Adipose tissue (tissue), 3 donors: Measurements from ENCODE around the gene KISS1R. TPM values are rescaled to one million over a fixed set of nuclear protein-coding genes. Genes with fewer than 3 reads are reported as not detected.

Experiments used
- H3K27ac ChIP-seq: one replicate; pipeline ENCODE4 v1.5.1; 2013; ENCODE audit warnings: low read depth, low read length
- WGBS, 3 donors: extraction: QIAGEN DNeasy Blood & Tissue Kit; methylation state at CpG; one replicate each; pipeline ENCODE4 v1.1.7; 2013; 5-methylcytosine and 5-hydroxymethylcytosine counted together
- polyA plus RNA-seq, 3 donors: library from polyadenylated mRNA; stranded (reverse); fragments of 200-250 nt; gene quantifications; one replicate each; pipeline ENCODE4 v1.2.3, GENCODE V29; 2013
- donor health status: healthy with polysubstance abuse.
- donor health status: Bipolar disorder and iron deficiency.
- donor health status: healthy.

KISS1R gene
- polyA plus RNA-seq, 3 donors, result 0.37 TPM; not detected in 2

- no peak overlapping the region for H3K27ac ChIP-seq
- 61 to 69% (median 64%) methylated on average over 22 of the region's 22 CpGs for WGBS, 3 donors
Measured at GRCh38 chr19:944663-945241, 27.6 kb downstream of the KISS1R start.

- no peak overlapping the region for H3K27ac ChIP-seq
- 89 to 90% (median 90%) methylated on average over 37 of the region's 37 CpGs for WGBS, 3 donors
Measured at GRCh38 chr19:945401-946252, 28.5 kb downstream of the KISS1R start.

DNA sequence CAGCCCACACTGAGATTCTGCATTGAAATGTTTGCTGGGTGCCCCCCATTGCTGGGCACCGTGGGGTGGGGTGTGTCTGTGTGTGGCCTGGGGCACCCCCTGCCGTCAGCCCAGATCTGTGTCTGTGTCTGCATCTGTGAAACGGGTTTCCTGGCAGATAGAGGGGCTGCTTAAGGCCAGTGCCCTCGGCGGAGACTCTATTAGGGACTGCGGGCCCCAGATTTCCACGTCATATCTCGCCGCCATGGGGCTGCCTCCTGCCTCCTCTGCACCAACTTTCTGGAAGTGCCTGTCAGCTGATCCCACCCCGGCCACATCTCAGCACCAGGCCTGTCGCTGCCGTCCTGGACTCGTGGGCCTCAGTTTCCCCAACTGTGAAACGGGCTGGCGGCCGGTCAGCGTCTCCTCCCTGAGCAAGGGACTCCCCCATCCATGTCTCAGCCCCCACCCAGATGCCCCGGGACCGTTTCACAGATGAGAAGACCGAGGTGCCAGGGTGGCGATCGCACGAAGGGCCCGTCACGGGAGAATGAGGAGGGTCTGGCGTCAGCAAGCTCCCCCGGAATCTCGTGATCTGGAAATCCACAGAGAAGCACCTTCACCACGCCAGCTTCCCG, 30.1 kb downstream of the KISS1R start:
- WGBS, 3 donors, result 74 to 91% (median 80%) methylated on average over 29 to 30 of the region's 30 CpGs
- H3K27ac ChIP-seq, result no peak overlapping the region

- 69 to 84% (median 74%) methylated on average over 45 to 47 of the region's 47 CpGs for WGBS, 3 donors
- H3K27ac ChIP-seq, result no peak overlapping the region
Measured at GRCh38 chr19:947707-948539, 30.8 kb downstream of the KISS1R start.

DNA sequence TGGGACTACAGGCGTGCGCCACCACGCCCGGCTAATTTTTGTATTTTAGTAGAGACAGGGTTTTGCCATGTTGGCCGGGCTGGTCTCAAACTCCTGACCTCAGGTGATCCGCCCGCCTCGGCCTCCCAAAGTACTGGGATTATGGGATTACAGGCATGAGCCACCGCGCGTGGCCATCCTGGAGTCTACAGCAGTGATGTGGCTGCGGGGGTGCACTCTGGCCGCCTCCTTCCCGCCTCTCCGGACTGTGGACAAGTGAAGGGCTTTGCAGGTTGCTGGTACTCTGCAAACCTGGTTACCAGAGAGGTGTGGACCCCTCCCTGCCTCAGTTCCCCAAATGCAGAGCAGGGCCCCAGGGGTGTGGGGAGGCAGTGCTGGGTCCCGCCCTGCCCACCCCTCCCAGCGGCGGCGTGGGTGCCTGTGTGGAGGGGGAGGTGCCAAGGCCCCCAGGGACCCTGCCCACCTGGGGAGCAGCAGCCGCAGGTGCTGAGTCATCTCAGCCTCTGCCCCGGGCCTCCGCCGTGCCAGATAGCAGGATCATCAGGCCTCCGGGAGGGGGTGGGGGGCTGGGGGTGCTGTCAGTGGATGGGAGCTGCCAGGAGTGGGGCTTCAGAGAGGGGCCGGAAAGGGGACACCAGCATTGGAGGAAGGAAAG, 31.8 kb downstream of the KISS1R start:
- WGBS, 3 donors, result 80 to 91% (median 84%) methylated on average over 20 to 25 of the region's 25 CpGs

GRCh38 chr19:950352-951066, 33.4 kb downstream of the KISS1R start:
- H3K27ac ChIP-seq, result no peak overlapping the region
- WGBS, 3 donors, result 85 to 87% (median 85%) methylated on average over 14 to 17 of the region's 17 CpGs

More for the DNA sequence above, 31.8 kb downstream of the KISS1R start:
- H3K27ac ChIP-seq, result no peak overlapping the region

DNA sequence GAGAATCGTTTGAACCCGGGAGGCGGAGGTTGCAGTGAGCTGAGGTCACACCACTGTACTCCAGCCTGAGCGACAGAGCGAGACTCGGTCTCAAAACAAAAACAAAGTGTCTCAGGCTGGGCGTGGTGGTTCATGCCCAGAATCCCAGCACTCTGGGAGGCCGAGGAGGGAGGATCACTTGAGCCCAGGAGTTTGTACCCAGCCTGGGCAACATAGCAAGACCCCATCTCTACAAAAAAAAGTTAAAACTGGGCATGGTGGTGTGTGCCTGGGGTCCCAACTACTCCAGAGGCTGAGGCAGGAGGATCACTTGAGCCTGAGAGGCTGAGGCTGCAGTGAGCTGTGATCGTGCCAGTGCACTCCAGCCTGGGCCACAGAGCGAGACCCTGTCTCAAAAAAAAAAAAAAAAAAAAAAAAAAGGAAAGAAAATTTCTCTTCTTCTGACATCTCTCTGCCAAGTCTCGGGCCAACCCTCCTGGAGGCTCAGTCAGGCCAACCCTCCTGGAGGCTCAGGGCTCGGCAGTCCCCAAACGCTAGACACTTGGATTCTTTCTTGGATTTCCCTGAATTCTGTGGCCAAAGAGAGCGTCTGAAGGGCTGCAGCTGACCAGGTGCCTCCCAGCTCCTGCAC, 35.0 kb downstream of the KISS1R start:
- 61 to 83% (median 79%) methylated on average over 14 of the region's 14 CpGs for WGBS, 3 donors
- no peak overlapping the region for H3K27ac ChIP-seq

DNA sequence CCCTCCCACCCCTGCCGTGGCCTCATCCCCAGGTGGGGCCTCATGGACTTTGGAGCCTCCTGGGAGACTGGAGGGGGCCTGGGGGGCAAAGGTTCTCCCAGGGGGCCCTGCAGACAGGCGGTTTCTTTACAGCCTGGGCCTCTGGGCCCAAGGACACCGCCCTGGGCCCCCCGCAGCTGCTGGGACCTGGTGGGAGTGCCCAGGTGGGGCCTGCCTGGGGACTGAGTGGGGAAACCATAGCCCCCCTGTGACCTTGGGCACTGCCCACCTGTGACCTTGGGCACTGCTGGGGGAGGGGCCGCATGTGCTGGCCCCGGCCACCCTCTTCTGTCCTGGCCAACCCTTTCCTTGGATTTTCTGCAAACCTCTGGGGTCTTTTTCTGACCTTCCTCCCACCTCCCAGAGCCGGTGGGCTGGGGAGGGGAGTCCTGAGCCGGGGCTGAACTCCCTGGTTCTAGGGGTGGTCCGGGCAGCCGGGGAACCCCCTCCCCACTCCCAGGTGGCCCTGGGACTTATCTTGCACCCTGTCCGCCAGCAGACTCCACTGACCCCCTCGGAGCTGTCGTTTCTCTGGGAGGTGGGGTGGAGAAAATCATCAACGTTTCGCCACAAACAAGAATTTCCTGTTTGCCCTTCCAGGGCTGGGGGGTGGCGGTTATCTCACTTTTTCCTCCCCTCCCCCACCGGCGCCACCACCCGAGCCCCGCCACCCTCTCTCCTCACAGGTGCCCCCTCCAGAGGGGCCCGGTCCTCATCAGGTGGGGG, 35.7 kb downstream of the KISS1R start:
- no peak overlapping the region for H3K27ac ChIP-seq
- 7 to 29% (median 26%) methylated on average over 20 to 21 of the region's 21 CpGs for WGBS, 3 donors

DNA sequence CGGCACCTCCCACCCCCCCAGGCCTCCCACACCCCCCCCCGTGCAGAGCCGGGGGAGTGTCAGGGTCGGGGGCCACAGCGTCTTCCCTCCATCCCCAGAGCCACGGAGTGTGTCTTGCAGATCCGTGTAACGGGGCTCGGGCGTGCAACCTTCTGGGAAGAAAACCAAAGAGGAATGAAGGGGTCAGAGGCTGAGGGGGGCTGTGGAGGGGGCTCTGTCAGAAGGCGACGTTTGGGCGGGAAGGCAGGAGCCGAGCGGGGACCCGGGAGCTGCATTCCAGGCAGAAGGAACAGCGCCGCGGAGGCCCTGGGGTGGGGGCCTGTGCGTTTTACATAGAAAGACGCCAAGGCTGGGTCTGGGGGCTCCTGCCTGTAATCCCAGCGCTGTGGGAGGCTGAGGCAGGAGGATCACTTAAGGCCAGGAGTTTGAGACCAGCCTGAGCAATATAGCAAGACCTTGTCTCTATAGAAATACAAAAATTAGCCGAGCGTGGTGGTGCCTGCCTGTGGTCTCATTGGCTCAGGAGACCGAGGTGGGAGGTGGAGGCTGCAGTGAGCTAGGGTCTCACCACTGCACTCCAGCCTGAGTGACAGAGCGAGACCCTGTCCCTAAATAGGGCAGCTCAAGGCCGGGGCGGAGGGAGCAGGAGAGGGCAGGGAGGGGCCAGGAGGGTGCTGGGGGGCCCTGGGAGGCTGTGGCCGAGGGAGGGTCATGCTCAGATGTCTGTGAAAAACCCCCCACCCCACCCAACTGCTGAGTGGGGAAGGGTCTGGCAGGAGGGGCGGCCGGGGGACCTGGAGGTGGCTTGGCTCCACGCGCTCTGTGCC, 36.5 kb downstream of the KISS1R start:
- no peak overlapping the region for H3K27ac ChIP-seq
- WGBS, 3 donors, result 51 to 65% (median 56%) methylated on average over 31 to 33 of the region's 33 CpGs

DNA sequence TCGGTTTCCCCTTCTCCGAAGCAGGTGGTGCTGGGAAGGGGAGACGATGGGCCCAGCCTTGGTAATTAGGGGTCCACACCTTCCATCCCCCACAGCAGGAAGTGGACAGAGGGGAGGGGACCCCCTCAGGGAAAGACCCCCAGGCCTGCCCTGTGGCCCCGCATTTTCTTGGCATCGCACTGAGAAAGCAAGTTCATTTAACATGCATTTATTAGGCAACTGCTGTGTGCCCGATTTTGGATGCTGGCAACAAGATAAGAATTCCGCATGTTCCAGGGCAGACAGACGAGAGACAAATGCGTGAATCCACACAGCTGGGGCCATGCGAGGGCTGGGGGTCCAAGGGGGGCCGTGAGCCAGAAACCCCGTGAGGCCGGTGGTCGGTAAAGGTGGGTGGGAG, 37.1 kb downstream of the KISS1R start:
- H3K27ac ChIP-seq, result no peak overlapping the region
- WGBS, 3 donors, result 60 to 86% (median 83%) methylated on average over 14 of the region's 14 CpGs

DNA sequence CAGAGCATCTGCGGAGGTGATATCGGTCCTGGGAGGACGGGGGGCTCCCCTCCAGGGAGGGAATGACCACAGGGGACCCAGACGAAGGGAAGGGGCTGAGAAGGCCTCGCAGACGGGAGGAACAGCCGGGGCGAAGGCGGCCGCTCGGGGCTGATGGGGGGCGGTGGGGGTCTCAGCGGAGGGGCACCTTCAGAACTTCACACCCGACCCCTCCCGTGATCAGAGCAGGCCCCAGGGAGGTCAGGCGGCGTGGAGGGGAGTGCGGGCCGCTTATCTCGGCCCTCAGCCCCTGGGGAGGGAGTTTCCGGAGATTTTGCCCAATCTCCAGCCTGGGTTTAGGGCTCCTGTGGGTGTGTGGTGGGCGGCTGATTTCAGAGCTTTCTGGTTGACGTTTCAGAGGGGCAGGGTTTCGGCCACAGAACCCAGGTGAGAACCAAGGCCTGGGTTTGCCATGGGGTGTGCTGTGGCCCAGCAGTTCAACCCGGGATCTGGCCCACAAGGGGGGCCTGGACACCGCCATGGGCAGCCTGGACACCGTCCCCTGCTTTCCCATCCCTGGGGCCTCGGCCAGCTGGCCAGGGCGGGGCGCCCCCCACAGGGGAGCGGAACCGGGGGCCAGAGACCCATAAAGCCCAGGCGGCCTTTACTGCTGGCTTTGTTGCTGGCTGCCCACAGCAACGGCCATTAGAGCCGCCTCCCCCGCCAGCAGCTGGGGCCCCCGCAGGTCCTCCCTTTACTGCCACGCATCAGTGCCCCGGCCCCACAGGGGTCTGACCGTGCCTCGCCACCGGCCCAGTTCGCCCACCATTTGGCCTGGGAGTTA, 37.8 kb downstream of the KISS1R start:
- no peak overlapping the region for H3K27ac ChIP-seq
- 82 to 87% (median 83%) methylated on average over 40 to 43 of the region's 43 CpGs for WGBS, 3 donors

DNA sequence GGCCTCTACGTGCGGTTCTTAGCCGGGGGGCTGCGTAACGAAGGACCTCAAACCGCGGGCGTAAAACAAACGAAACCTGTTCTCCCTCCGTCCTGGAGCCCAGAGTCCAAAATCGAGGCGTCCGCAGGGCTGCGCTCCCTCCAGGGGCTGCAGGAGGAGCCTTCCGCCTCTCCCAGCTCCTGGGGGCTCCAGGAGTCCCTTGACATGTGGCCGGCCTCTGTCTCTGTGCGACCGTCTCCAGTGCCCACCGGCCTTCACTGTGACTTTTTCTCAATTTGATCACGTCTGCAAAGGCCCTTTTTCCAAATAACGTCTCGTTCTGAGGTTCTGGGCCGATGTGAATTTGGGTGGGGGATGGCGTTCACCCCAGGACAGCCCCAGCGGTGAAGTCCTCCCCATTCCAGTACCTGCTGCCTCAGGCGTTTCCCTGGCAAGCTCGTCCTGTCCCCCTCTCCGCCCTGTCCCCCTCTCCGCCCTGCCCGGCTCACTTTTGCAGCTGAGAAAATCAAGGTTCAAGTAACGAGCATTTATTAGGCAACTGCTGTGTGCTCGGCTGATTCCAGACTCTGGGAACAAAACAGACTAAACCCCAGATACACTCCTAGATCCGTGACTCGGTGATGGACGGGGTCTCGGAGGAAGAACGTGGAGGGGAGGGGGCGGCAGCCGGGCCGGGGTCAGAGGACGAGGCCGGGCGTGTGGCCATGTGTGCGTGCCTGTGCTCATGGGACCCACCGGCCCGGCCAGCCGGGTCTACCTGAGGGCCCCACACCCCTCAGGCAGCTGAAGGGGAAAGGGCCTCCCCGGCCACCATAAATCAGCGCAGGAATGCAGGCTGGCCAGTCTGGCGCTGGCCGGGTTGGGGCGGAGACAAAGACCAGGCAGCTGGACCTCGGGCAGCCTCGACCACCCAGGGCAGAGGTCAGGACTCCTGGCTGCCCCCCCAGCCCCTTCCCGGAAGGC, 39.0 kb downstream of the KISS1R start:
- WGBS, 3 donors, result 78 to 89% (median 84%) methylated on average over 53 to 55 of the region's 55 CpGs
- H3K27ac ChIP-seq, result no peak overlapping the region

DNA sequence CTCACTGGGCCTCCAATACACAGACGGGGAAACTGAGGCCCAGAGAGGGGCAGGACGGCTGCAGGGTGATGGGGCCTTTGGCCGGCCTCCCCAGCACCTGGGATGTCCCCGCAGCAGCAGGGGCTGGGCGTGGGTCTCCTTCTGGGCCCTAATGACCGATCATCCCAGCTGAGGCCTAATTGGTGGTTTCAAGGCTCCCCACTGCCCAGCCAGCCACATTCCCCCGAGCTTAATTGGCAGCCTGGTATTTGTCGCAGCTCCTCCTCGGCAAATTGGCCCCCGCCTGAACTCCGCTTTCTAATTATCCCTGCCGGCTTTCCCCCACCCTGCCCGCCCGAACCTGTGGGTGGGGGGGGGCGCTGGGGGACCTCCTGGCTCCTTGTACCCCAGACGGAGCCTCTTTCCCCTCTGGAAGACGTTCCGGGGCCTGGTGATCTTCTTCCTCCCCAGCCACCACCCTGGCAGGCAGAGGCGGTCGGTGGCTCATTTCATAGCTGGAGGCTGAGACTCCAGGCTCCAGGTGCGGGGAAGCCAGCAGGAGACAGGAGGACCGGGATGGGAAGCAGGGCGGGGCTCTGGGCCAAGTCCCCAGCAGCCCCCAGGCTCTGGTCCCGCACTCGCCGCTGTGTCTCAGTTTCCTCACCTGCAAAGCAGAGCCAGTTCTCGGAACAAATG, 39.8 kb downstream of the KISS1R start:
- no peak overlapping the region for H3K27ac ChIP-seq
- 63 to 74% (median 64%) methylated on average over 25 to 27 of the region's 27 CpGs for WGBS, 3 donors
